HG03060 (cell line): ENCODE measurements around the gene ASPN.
"Not testable (repeated sequence)": the region's sequence is repeated elsewhere in the genome, so short reads cannot be mapped to it uniquely, and the experiment has no call there.

Experiments
- ATAC-seq: cut with Tn5 transposase; IDR thresholded peaks from one replicate; pipeline ENCODE4 v1.9.1; 2021; ENCODE audit warnings: low read depth, moderate number of reproducible peaks; ENCODE audit not compliant: unreplicated experiment

Gene ASPN

GRCh38 chr9:92423612-92424011 is 58.7 kb downstream of the ASPN start:
- no peak for ATAC-seq

GRCh38 chr9:92422611-92423338 is 59.5 kb downstream of the ASPN start:
- ATAC-seq: no peak

GRCh38 chr9:92414566-92414965 is 67.7 kb downstream of the ASPN start:
- no peak for ATAC-seq

DNA sequence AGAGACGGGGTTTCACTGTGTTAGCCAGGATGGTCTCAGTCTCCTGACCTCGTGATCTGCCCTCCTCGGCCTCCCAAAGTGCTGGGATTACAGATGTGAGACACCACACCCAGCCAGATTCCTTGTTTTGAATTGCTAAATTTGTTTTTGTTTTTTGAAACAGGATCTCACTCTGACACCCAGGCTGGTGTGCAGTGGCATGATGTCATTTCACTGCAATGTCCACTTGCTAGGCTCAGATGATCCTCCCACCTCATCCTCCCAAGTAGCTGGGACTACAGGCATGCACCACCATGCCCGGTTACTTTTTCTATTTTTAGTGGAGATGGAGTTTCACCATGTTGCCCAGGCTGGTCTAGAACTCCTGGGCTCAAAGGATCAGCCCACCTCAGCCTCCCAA is 71.1 kb downstream of the ASPN start:
- not testable (repeated sequence) for ATAC-seq

DNA sequence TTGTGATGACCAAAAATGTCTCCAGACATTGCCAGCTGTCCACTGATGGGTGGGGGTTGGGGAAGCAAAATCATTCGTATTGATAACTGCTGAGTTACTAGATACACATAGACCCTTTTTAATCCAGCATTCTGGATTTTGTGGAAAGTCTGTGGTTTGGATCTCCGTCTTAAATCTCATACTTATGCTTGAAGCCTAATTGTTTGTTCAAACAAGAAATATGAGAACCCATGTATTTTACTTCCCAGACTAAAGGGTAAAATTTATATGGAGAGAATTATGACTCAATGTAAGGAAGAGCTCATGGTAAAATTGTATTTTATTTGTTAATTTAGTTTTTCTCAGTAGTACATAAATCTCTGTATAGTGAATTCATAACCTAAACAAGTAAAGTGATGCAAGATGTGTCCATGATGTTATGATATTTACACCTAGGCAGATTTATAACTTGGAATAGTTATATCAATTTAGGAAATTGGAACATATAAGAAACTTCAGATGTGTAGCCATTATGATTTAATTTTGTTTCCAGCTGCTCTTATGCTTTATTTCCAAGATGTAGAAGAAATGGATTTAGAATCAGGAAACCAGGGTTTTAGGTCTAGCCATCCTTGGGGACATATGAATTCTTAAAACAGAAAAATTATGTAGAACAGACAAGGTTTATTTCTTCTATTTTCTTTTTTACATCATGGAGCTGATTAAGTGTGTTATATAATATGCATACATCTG is 73.4 kb downstream of the ASPN start:
- ATAC-seq: no peak

DNA sequence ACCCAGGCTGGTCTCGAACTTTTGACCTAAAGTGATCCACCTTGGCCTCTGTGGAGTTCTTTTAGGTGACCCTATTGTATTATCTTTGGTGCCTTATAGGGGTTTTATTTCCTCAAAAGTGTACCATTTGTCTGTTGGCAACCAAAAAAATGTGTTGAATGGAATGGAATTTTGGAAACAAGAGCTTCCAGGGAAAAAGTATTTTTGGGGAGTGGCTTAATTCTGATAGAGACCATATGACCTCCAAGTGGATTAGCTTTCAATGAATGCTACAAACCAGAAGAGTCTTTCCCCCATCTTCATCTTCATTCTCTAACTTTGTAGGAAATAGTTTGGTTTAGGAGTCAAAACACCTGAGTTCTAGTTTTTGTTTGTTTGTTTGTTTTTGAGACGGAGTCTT is 74.5 kb downstream of the ASPN start:
- ATAC-seq: no peak

DNA sequence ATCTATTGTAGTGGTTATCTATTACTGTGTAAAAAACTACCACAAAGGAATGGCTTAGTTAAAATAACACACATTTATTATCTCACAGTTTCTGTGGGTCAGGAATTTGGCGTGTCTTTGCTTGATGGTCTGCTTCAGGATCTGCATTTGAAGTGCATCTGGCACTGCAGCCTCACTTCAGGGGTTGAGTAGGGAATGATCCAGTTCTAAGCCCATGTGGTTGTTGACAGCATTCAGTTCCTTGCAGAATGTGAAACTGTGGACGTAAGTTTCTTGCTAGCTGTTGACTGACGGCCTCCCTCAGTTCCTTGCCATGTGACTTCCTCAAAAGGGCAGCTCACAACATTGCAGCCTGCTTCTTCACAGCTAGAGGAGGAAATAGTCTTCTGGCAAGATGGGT is 75.8 kb downstream of the ASPN start:
- ATAC-seq: no peak
